Upper lobe of left lung (tissue), 4 donors: ENCODE data around the gene NOLC1.

Source experiments
- EP300 ChIP-seq, 4 donors: sonication (generic); formaldehyde crosslinking; IDR thresholded peaks; one replicate each; pipeline ENCODE4 v1.5.1; 2017; ENCODE audit warnings: antibody characterized with exemption in 4 of 4, control low read depth in 2 of 4
- POLR2A ChIP-seq, 4 donors: fragments of 450-650 bp; IDR thresholded peaks; one replicate each; pipeline ENCODE4 v1.5.1; 2016 to 2017; ENCODE audit warnings: antibody characterized with exemption in 4 of 4, mild to moderate bottlenecking in 2 of 4
- POLR2AphosphoS5 ChIP-seq, 2 donors: sonication (generic); formaldehyde crosslinking; IDR thresholded peaks; one replicate each; pipeline ENCODE4 v1.5.1; 2017; ENCODE audit warnings: antibody characterized with exemption in 2 of 2
- TF ChIP-seq, protein P1 (sequence below), 6 experiments: fragments of 450-650 bp in 4 of 6; fragments of 200-600 bp in 2 of 6; sonication (generic) in 2 of 6; IDR thresholded peaks; one replicate each; pipeline ENCODE4 v1.5.1; 2016 to 2019; ENCODE audit warnings: antibody characterized with exemption in 6 of 6

DNA sequence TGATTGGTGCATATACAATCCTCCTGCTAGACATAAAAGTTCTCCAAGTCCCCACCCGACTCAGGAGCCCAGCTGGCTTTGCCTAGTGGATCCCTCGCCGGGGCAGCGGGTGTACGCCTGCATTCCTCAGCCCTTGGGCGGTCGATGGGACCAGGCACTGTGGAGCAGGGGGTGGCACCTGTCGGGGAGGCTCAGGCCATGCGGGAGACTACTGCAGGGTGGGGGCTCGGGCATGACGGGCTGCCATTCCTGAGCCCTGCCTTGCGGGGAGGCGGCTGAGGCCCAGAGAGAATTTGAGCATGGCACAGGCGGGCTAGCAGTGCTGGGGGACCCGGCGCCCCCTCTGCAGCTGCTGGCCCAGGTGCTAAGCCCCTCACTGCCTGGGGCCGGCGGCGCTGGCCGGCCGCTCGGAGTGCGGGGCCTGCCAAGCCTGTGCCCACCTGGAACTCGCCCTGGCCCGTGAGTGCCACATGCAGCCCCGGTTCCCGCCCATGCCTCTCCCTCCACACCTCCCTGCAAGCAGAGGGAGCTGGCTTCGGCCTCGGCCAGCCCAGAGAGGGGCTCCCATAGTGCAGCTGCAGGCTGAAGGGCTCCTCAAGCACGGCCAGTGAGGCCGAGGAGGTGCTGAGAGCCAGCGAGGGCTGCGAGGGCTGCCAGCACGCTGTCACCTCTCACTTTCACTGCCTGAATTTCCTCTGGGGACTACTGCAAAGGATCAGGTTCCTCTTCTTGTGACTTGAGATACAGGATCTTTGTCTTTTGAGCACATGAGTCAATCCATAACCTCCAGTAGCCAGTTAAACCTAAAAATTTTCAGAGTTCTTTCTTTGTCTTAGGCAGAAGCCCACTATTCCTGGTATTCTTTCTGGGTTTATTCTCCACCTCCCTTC is 48.8 kb downstream of the NOLC1 start:
- TF ChIP-seq, protein P1, sequence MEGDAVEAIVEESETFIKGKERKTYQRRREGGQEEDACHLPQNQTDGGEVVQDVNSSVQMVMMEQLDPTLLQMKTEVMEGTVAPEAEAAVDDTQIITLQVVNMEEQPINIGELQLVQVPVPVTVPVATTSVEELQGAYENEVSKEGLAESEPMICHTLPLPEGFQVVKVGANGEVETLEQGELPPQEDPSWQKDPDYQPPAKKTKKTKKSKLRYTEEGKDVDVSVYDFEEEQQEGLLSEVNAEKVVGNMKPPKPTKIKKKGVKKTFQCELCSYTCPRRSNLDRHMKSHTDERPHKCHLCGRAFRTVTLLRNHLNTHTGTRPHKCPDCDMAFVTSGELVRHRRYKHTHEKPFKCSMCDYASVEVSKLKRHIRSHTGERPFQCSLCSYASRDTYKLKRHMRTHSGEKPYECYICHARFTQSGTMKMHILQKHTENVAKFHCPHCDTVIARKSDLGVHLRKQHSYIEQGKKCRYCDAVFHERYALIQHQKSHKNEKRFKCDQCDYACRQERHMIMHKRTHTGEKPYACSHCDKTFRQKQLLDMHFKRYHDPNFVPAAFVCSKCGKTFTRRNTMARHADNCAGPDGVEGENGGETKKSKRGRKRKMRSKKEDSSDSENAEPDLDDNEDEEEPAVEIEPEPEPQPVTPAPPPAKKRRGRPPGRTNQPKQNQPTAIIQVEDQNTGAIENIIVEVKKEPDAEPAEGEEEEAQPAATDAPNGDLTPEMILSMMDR (IDR thresholded peaks at IDR 0.05): no peak
- TF ChIP-seq POLR2AphosphoS5 (IDR thresholded peaks at IDR 0.05): no peak
- TF ChIP-seq POLR2A (IDR thresholded peaks at IDR 0.05): no peak
- TF ChIP-seq EP300 (IDR thresholded peaks at IDR 0.05): no peak
